Stimulated activated naive CD8-positive, alpha-beta T cell treated with anti-CD3 and anti-CD28 coated beads, Interleukin-15, Interleukin-2, amounts not matched to agents 100 U/mL and 50 U/mL, for 24 hours (primary cell): ENCODE data around the gene ADAMTSL5.
A peak's percentile ranks its signal among the peaks of the same experiment; 100 is the strongest.
"Not testable (repeated sequence)": the region's sequence is repeated elsewhere in the genome, so short reads cannot be mapped to it uniquely, and the experiment has no call there.

Experiments used
- ATAC-seq: fragments of 150-1000 bp; cut with Tn5 transposase; one replicate; pipeline ENCODE4 v1.10.0; 2021
- DNase-seq: peaks from one replicate; pipeline ENCODE4 v3.0.0; 2021

The ADAMTSL5 gene

DNA sequence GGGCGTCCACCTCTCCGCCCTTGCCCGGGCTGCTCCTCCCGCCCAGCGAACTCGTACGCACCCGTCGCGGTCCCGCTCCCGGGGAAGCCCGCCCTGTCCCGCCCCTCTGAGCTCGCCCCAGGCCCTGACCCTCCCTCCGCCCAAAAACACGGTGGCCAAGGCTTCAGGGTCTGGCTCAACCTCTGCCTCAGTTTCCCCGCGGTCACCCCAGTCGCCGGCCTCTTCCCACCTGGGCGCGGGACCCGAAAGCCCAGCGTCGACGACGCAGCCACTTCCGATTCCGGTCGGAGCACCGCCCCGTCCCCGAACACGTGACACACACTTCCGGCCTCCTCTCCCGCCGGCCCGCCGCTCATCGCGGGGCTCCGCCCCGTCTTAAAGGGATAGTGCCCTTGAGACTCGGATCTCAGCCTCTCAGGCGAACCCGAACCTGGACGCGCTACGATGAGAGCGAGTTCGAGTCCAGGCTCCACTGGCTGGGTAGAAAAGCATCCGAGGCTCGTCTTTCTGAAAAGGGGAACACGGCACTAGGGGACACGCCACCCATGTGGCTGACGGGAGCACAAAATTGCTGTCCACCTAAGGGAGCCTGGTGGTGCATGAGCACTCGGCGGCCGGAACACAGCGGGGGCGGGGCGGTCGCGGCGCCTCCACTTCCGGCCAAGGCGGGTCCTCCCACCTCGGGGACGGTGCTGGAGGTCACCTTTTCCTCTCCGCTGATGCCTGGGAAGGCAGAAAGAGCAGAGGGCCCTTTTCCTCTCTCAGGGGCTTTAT lies 33.7 kb downstream of the ADAMTSL5 start, which contains the start of gene C19orf25:
TSS of gene C19orf25 (minus strand) at position 282 of the 774 bp plus-strand sequence. CDS start 312 bp downstream, outside the sequence.
- ATAC-seq = peak; percentile 93
- DNase-seq = peak; percentile 96

DNA sequence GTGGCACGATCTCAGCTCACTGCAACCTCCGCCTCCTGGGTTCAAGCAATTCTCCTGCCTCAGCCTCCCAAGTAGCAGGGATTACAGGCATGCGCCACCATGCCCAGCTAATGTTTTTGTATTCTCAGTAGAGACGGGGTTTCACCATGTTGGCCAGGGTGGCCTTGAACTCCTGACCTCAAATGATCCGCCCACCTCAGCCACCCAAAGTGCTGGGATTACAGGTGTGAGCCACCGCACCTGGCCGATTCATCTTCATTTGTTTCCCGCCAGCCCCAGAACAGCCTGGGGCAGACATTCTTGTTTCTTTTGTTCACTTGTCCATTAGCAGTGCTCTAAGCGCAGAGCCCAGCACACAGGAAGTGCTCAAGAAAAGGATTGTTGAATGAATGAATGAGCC lies 35.8 kb downstream of the ADAMTSL5 start:
- ATAC-seq = not testable (repeated sequence)

DNA sequence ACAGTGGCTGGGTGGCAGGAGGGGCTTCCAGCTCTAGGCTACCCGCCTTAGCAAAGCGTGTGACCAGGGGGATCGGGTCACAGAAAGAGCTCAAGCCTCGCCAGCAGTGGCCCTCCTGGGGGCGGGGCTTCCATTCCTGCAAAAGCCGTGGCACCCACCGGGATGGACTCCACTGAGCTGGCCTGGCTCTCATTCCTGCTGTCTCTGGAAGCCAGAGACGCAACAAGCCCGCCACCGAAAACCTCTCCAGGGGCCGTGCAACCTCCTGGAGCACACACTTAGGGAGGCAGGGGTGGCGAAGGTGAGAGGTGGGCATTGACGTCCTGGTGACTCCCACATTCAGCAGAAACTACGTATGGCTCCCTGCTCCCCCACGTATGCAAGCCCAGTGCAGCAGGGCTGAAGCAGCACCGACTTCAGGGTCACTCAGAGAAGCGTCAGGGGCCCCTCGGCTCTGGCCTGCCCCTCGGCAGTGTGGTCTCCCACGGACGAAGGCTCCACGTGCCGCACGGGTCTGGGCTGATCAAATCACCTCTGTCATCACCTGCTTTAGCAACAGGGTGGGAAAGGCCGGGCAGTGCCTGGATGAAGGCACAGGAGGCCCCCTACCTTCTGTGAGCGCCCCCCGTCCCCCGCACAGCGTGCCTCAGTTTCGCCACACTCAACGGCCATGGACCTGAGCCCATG lies 36.9 kb downstream of the ADAMTSL5 start:
- DNase-seq = no peak
- no peak for ATAC-seq

More for the DNA sequence above, 35.8 kb downstream of the ADAMTSL5 start:
- not testable (repeated sequence) for DNase-seq

DNA sequence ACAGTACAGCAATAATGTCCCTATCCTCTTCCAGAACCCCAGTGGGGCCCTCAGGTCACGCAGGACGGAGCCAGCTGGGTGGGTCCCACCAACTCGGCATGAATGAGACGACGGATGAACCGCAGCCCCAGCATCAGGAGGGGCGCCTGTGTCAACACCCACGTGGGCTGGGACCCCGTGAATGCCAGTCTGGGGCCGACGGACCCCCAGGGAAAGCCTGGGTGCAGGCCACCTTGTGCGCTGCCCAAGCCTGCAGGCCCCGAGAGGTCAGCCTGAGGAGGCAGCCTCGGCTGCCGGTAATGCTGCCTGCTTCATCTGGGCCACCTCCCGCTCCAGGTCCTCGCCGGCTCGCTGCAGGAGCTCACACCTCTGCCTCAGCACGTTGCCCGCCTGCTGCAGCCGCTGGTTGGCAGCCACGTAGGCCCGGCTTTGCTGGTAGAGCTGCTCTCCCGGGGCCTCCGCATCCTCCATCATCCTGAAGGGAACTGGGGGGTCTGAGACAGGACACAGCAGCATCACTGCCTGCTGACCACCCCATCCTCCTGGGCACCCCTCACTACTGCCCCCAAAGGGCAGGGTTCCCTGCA lies 38.0 kb downstream of the ADAMTSL5 start:
- DNase-seq (no peak), ATAC-seq (no peak)

DNA sequence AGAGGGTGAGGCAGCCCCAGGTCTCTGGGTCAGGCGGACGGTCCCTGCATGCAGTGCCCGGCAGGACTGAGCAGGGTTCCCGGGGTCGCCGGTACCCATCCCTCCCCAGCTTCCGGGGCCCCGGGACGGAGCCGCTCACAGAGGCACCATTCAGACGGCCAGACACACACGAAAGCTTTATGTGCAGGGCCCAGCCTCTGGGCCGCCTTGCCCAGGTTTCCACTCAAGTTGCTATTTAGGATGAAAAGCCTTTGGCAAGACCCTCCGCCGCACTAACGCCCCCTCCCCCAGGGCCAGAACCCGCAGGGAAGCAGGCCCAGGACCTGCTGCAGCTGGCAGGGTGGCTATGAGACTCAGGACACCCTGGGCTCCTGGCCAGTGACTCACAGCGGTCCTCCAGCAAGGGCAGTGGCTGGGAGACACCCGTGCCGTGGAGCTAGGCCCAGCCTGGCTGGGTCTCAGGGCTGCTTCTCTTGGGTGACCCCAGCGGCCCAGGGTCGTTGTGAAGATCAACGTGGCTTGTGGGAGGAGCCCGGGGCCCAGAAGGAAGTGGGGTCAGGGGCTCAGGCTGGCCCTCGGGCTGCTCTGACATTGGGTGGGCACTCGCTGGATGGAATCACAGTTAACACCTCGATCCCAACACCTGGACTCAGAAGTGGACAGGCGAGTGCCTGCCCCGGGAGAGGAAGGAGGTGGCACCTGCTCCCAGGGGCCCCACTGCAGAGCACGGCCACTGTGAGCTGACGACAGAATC lies 38.6 kb downstream of the ADAMTSL5 start:
- DNase-seq (no peak), ATAC-seq (no peak)

DNA sequence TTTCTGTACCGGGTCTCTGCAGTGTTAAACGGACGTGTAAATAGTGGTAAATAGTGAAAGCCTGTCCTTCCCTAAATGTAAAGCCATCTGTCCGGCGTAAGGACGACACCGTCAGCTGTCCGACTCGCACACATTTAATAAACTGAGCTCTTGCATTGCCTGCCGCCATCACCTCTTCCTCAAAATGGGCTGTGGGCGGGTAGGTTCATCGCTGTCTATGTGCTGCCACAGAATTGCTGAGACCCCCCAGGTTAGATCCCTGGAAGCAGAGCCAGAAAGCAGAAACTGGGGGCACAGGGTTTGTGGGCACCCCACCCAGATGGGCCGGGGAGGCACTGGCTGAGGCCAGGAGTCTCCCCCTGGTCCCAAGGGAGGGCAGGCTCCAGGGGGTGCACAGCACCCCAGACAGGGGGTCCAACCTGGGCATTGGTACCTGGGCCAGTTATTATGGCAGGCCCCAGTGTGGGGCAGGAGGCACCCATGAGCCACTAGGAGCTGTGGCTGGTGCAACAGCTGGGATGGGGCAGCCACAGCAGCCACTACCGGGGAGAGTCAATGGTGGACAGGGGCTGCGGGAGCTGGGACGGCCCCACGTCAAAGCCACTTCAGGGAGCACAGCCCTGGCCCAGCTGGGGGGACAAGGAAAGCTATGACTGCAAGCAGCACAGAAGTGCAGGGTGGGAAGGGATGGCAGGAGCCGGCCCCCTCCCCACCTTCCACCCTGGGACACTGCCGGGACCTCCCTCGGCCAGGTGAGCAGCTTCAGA lies 39.6 kb downstream of the ADAMTSL5 start:
- DNase-seq = no peak
- no peak for ATAC-seq

DNA sequence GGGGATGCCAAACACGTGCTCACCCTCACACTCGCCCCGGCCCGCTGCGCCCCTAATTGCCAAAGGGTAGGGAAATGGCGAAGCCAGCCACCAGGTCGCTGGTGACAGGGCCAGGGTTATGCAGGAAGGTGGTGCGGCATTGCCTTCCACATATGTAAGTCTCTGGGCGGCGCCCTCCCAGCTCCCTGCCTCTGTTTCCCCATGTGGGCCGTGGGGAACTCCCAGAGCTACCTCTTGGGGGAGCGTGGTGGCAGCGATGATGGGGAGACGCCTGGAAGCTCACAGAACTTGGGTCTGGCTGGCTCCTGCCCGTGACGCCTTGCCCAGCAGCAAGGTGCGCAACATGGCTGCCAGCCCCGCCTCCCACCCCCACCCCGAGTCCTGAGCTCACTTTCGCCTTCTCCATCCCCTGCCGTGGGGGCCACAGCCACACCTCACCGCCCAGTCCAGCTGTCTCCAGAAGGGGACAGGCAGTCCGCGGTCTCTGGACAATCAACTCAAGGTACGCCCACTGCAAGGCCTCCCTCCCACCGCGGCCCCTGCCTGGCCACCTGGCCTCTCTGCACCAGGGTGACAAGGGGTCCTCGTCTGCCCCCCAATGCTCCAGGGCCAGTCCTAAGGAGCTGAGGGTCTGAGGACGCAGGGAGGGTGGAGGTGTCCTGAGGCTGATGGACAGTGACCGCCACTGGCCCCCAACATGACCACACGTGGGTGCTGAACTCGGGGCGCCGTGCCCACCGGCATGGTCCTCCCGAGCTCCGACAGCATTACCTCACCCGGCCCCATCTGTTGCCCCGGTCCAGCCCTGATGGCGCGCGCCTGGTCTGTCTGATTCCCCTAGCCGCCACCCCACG lies 40.4 kb downstream of the ADAMTSL5 start:
- DNase-seq = no peak
- no peak for ATAC-seq

DNA sequence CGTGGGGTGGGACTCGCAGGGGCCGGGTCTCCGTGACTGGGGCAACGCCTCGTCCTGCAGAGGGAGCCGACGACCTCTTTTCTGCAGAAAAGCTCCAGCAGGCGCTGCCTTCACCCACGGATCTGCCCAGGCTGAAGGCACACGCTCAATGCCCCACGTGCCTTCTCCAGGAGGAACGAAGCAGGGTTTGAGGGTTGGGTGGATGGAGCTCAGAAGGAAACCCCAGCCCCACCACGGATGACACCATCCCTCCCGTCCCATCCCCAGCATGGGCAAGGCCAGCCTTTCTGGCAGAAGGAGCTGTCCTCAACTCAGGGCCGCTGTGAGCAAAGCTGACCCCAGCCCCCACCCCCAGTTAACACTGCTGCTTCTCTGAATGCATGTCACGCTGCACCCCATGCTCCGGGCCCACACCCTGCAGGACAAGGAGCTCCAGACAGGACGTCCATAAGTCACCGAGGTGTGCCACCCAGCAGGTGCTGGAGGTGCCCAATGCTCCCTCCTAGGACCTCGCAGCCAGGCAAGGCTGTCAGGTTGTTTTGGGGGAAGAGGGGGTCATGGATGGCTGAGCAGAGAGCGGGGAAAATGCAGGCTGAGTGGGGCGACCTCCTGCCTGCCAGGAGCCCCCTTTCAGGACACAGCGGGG lies 41.2 kb downstream of the ADAMTSL5 start:
- DNase-seq (no peak), ATAC-seq (no peak)

DNA sequence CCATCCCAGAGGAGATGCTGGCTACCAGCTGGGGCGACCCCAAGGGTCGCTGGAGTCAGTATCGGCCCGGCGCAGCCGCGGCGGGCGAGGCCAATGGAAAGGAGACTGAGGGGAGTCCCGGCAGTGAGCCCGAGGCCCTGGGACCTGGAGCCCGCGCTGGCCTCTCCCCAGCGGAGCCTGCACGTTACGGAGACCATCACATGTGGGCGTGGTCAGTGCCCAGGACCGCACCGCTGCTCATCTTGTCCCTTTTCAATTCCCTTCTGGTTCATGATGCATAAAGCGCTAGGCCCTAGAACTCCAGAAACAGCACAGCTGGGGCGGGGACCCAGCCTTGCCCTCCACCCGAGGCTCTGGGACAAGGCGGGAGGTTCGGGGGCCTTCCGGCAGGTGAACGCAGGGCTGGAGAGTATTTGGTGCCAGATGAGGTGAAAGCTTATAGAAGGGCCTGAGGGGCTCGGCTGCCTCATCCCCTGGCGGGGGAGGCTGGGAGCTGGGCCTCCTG lies 41.8 kb downstream of the ADAMTSL5 start:
- ATAC-seq = no peak
- DNase-seq = no peak

DNA sequence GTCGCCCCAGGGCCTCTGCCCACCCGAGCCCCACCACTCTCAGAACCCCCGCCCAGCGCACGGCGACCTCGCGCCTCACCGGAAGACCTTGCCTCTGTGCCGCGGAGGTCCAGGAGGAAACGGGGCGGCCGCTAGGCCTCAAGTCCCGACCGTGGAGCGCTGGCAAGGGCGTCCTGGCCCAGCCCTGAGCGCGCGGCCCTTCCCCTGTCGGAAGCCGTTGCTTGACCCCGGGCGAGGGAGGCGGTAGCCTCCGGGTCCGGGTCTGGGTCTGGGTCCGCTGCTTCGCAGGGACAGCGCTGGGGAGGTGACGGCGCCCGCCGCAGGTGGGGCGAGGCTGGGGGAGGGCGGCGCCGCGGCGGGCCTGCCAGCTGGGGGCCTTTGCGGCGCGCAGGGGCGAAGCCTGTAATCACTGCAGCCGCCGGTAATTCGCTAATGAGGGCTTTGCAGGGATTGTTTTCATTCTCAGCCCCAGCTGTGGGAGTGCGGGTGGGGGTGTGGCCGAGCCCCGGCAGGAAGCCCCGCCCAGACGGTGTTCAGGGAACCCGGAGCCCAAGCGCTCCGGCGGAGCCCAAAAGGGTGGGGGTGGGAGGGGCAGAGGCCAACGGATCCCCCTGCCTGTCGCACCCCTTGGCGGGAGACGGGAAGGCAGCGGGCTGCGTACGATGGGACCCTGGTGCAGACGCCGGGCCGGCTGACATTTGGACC lies 42.4 kb downstream of the ADAMTSL5 start:
- peak; percentile 22 for ATAC-seq

DNA sequence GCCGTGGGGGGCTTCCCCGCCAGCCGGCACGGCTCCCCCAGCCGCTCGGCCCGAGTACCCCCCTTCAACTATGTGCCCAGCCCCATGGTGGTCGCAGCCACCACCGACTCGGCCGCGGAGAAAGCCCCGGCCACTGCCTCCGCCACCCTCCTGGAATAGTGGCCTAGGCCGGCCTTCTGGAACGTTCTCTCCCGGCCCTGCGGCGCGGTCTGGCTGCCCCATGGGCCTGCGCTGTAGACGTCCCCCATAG lies 42.8 kb downstream of the ADAMTSL5 start:
- ATAC-seq = no peak
- no peak for DNase-seq

More for the DNA sequence above, 42.4 kb downstream of the ADAMTSL5 start:
- DNase-seq = peak; percentile 75

DNA sequence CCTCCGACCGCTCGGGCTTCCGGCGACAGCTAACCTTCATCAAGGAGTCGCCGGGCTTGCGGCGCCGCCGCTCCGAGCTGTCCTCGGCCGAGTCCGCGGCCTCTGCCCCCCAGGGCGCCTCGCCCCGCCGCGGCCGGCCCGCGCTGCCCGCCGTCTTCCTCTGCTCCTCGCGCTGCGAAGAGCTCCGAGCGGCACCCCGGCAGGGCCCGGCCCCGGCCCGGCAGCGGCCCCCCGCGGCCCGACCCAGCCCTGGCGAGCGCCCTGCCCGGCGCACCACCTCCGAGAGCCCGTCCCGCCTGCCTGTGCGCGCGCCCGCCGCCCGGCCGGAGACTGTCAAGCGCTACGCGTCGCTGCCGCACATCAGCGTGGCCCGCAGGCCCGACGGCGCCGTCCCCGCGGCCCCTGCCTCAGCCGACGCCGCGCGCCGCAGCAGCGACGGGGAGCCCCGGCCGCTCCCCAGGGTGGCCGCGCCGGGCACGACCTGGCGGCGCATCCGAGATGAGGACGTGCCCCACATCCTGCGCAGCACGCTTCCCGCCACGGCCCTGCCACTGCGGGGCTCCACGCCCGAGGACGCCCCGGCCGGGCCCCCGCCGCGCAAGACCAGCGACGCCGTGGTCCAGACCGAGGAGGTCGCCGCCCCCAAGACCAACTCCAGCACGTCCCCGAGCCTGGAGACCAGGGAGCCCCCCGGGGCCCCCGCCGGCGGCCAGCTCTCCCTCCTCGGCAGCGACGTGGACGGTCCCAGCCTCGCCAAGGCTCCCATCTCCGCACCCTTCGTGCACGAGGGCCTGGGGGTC lies 43.4 kb downstream of the ADAMTSL5 start:
- ATAC-seq (peak; percentile 20), DNase-seq (no peak)

DNA sequence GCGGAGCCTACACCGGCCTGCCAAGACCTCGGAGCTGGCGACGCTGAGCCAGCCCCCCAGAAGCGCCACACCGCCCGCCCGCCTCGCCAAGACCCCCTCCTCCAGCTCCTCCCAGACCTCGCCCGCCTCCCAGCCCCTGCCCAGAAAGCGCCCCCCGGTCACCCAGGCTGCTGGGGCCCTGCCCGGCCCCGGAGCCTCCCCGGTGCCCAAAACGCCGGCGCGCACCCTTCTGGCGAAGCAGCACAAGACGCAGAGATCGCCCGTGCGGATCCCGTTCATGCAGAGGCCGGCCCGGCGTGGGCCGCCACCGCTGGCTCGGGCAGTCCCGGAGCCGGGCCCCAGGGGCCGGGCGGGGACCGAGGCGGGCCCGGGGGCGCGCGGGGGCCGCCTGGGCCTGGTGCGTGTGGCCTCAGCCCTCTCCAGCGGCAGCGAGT lies 44.0 kb downstream of the ADAMTSL5 start:
- peak; percentile 8 for ATAC-seq
- DNase-seq = peak; percentile 61

DNA sequence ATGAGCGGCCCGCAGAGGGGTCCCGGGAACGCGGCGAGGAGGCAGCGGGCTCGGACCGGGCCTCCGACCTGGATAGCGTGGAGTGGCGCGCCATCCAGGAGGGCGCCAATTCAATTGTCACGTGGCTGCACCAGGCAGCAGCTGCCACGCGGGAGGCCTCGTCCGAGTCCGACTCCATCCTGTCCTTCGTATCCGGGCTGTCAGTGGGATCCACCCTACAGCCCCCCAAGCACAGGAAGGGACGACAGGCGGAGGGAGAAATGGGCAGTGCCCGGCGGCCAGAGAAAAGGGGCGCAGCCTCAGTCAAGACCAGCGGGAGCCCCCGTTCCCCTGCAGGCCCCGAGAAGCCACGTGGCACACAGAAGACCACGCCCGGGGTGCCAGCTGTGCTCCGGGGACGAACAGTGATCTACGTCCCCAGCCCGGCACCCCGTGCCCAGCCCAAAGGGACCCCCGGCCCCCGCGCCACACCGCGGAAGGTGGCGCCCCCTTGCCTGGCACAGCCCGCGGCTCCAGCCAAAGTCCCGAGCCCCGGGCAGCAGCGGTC lies 44.5 kb downstream of the ADAMTSL5 start:
- no peak for DNase-seq
- ATAC-seq = no peak

DNA sequence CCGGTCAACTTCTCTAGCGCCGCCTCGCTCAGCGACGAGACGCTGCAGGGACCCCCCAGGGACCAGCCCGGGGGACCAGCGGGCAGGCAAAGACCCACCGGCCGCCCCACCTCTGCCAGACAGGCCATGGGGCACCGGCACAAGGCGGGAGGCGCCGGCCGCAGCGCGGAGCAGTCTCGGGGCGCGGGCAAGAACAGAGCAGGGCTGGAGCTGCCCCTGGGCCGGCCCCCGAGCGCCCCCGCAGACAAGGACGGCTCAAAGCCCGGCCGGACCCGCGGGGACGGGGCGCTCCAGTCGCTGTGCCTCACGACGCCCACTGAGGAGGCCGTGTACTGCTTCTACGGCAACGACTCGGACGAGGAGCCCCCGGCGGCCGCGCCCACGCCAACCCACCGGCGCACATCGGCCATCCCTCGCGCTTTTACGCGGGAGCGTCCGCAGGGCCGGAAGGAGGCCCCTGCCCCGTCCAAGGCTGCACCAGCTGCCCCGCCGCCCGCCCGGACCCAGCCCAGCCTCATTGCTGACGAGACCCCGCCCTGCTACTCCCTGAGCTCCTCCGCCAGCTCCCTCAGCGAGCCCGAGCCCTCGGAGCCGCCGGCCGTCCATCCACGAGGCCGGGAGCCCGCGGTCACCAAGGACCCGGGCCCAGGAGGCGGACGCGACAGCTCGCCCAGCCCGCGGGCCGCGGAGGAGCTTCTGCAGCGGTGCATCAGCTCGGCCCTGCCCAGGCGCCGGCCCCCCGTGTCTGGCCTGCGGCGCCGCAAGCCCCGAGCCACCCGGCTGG lies 45.1 kb downstream of the ADAMTSL5 start:
- DNase-seq (no peak), ATAC-seq (no peak)

DNA sequence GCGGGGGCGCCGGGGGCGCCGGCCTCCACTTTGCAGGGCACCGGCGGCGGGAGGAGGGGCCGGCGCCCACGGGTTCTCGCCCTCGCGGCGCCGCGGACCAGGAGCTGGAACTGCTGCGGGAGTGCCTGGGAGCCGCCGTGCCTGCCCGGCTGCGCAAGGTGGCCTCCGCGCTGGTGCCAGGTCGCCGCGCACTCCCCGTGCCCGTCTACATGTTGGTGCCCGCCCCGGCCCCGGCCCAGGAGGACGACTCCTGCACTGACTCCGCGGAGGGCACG lies 45.7 kb downstream of the ADAMTSL5 start:
- no peak for ATAC-seq
- DNase-seq = no peak

DNA sequence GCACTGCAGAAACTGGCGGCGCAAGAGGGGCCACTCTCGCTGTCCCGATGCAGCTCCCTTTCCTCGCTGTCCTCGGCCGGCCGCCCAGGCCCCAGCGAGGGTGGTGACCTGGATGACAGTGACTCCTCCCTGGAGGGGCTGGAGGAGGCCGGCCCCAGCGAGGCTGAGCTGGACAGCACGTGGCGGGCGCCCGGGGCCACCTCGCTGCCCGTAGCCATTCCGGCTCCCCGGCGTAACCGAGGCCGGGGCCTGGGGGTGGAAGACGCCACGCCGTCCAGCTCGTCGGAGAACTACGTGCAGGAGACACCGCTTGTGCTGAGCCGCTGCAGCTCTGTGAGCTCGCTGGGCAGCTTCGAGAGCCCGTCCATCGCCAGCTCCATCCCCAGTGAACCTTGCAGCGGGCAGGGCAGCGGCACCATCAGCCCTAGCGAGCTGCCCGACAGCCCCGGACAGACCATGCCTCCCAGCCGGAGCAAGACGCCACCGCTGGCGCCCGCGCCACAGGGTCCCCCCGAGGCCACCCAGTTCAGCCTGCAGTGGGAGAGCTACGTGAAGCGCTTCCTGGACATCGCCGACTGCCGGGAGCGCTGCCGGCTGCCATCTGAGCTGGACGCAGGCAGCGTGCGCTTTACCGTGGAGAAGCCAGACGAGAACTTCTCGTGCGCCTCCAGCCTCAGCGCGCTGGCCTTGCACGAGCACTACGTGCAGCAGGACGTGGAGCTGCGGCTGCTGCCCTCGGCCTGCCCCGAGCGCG lies 46.2 kb downstream of the ADAMTSL5 start:
- DNase-seq = no peak
- ATAC-seq = no peak
